HepG2 (cell line): Measurements from ENCODE around the gene BAHD1. TPM values are rescaled to one million over a fixed set of nuclear protein-coding genes. Genes with fewer than 3 reads are reported as not detected.
A peak's percentile ranks its signal among the peaks of the same experiment; 100 is the strongest.

Experiments used
- DNMT3B ChIP-seq: conservative IDR thresholded peaks from 2 replicates; pipeline ENCODE4 v1.6.1; 2016; ENCODE audit warnings: missing biosample characterization, control low read depth
- EZH2 ChIP-seq: conservative IDR thresholded peaks from 2 replicates; pipeline ENCODE4 v1.6.1; 2012; ENCODE audit warnings: mild to moderate bottlenecking, low read depth, low read length, moderate library complexity
- GABPB1 ChIP-seq: IDR thresholded peaks from 2 replicates; pipeline ENCODE4 v1.6.1; 2016; ENCODE audit warnings: mild to moderate bottlenecking, missing genetic modification reagents, moderate library complexity, missing compliant biosample characterization
- HCFC1 ChIP-seq: fragments of 150-350 bp; IDR thresholded peaks from 2 replicates; pipeline ENCODE4 v1.6.1; 2014; ENCODE audit warnings: low read depth, low read length
- HNRNPLL ChIP-seq: fragments of 200-400 bp; formaldehyde crosslinking; IDR thresholded peaks from 2 replicates; pipeline ENCODE4 v1.6.1; 2017; ENCODE audit warnings: mild to moderate bottlenecking, low read depth, low read length; ENCODE audit not compliant: poor library complexity, severe bottlenecking
- KDM2A ChIP-seq: sonication (generic); formaldehyde crosslinking; IDR thresholded peaks from 2 replicates; pipeline ENCODE4 v1.4.0; 2020; ENCODE audit warnings: low read depth, missing genetic modification reagents, borderline replicate concordance
- PAF1 ChIP-seq: IDR thresholded peaks from 2 replicates; pipeline ENCODE4 v1.6.1; 2016; ENCODE audit warnings: missing genetic modification reagents, missing compliant biosample characterization
- STAG1 ChIP-seq: sonication (generic); formaldehyde crosslinking; IDR thresholded peaks from 2 replicates; pipeline ENCODE4 v1.4.0; 2020; ENCODE audit warnings: missing genetic modification reagents
- TEAD3 ChIP-seq: optimal IDR thresholded peaks from 2 replicates; pipeline ENCODE3; 2016; ENCODE audit warnings: borderline replicate concordance
- ZBTB20 ChIP-seq: sonication (generic); formaldehyde crosslinking; IDR thresholded peaks from 2 replicates; pipeline ENCODE4 v1.8.1; 2023; ENCODE audit warnings: missing genetic modification reagents, low read depth, mild to moderate bottlenecking, borderline replicate concordance
- ZFP36 ChIP-seq: fragments of 150-350 bp; IDR thresholded peaks from 2 replicates; pipeline ENCODE4 v1.6.1; 2018; ENCODE audit warnings: borderline replicate concordance, low read length, low read depth; ENCODE audit not compliant: partially characterized antibody
- ZNF17 ChIP-seq: sonication (generic); formaldehyde crosslinking; IDR thresholded peaks from 2 replicates; pipeline ENCODE4 v1.5.0; 2020; ENCODE audit warnings: mild to moderate bottlenecking, missing genetic modification reagents
- ZNF335 ChIP-seq: sonication (generic); formaldehyde crosslinking; IDR thresholded peaks from 2 replicates; pipeline ENCODE4 v1.4.0; 2020; ENCODE audit warnings: missing genetic modification reagents
- ZNF547 ChIP-seq: sonication (generic); formaldehyde crosslinking; IDR thresholded peaks from 2 replicates; pipeline ENCODE4 v1.5.1; 2020; ENCODE audit warnings: mild to moderate bottlenecking, missing genetic modification reagents
- ZNF720 ChIP-seq: sonication (generic); formaldehyde crosslinking; IDR thresholded peaks from 2 replicates; pipeline ENCODE4 v1.4.0; 2020; ENCODE audit warnings: missing genetic modification reagents
- polyA plus RNA-seq, 8 experiments: library from polyadenylated mRNA; depleted of rRNA in 3 of 8; stranded (reverse) in 7 of 8; unstranded in 1 of 8; fragments of >200 nt; fragmentation: Illumina TruSeq in 4 of 8; extraction: Trizol in 4 of 8; gene quantifications; 2 replicates each; pipeline versions ENCODE4 v1.2.1 to v1.2.3, GENCODE V29; 2011 to 2016; ENCODE audit warnings: low read depth in 4 of 8, missing spikeins in 1 of 8, mixed read lengths in 1 of 8; ENCODE audit not compliant: insufficient read depth in 1 of 8
- total RNA-seq, 5 experiments: library from RNA; depleted of rRNA; stranded (reverse); fragments of >200 nt; fragmentation: Illumina TruSeq; extraction: Trizol; gene quantifications; 2 replicates each; pipeline ENCODE4 v1.2.3, GENCODE V29; 2016; ENCODE audit warnings: low read depth in 1 of 5
- TF ChIP-seq, protein P1 (sequence below): IDR thresholded peaks from 2 replicates; pipeline ENCODE4 v1.6.1; 2018; ENCODE audit warnings: missing genetic modification reagents, mild to moderate bottlenecking, missing compliant biosample characterization
- TF ChIP-seq, protein P2 (sequence below), 2 experiments: sonication (generic) in 1 of 2; formaldehyde crosslinking in 1 of 2; IDR thresholded peaks; 2 replicates each; pipeline versions ENCODE4 v1.4.0 to v1.6.1; 2018 to 2020; ENCODE audit warnings: missing genetic modification reagents in 2 of 2, borderline replicate concordance in 1 of 2, low read depth in 1 of 2, mild to moderate bottlenecking in 1 of 2, missing biosample characterization in 1 of 2
- TF ChIP-seq, protein P3 (sequence below): sonication (generic); formaldehyde crosslinking; IDR thresholded peaks from 2 replicates; pipeline ENCODE4 v1.4.0; 2020; ENCODE audit warnings: missing genetic modification reagents
- TF ChIP-seq, protein P4 (sequence below): sonication (generic); formaldehyde crosslinking; IDR thresholded peaks from 2 replicates; pipeline ENCODE4 v1.4.0; 2020; ENCODE audit warnings: mild to moderate bottlenecking, missing genetic modification reagents, borderline replicate concordance

Gene BAHD1
- total and polyA plus RNA-seq, 2 of the 13 experiments (the other 11 are each of a cell fraction or from before 2014, with no cell fraction given), result 3.3 to 8.7 TPM

DNA sequence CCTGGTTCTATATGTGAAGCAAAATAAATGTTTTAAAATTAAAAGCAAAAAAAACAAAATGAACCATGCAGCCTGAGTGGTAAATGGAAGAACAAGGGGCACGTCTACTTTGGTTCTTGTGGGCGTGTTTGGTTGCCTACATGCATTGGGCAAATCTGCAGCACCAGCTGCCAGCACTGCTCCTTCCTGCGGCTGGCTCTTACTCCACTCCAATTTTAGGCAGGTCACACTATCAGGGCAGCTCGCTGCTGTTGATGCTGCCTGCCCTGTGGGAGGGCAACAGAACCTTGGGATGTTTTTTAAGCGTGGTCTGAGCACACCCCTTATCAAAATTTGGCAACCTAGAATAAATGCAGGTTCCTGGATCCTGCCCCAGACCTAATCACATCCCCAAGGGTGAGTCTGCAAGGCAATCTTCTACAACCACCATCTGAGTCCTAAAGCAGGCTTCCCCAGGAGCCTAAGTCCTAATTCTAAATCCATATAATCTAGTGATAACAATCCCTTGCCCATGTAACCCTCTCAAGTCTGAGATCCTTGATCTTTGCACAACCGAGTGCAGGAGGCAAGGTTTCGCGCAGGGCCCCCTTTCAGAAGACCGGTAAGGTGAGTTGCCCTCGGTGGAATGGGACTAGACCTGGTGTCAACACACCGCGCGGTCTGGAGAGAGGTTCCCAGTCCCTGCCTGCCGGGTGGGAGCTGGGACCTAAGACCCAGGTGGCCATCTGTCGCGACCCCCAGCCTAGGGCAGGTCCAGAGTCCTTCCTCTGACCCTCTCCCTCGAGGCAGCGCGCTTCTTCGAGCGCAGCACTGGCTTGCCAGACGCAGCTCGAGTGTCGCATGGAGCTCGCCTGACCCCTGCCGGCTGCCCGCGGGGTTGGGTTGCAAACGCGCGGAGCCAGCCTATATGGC, 19.3 kb upstream of the BAHD1 start (continued):
- TF ChIP-seq, protein P1, sequence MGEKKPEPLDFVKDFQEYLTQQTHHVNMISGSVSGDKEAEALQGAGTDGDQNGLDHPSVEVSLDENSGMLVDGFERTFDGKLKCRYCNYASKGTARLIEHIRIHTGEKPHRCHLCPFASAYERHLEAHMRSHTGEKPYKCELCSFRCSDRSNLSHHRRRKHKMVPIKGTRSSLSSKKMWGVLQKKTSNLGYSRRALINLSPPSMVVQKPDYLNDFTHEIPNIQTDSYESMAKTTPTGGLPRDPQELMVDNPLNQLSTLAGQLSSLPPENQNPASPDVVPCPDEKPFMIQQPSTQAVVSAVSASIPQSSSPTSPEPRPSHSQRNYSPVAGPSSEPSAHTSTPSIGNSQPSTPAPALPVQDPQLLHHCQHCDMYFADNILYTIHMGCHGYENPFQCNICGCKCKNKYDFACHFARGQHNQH (CRISPR knock-in tag), result peak; percentile 57; the same call in 1 of the 2 replicates
- TF ChIP-seq ZNF17 (CRISPR knock-in tag) (no peak), KDM2A (CRISPR knock-in tag) (peak; percentile 99), TEAD3 (CRISPR knock-in tag) (peak; percentile 30), ZFP36 (no peak), HCFC1 (no peak), HNRNPLL (peak; percentile 40), GABPB1 (CRISPR knock-in tag) (peak; percentile 56; the same call in 1 of the 2 replicates), PAF1 (CRISPR knock-in tag) (peak; percentile 50; the same call in 1 of the 2 replicates), EZH2 (no peak), ZBTB20 (CRISPR knock-in tag) (peak; percentile 44; the same call in 1 of the 2 replicates), STAG1 (peak; percentile 95), ZNF547 (CRISPR knock-in tag) (peak; percentile 35; the same call in 1 of the 2 replicates), ZNF335 (CRISPR knock-in tag) (no peak), DNMT3B (CRISPR knock-in tag) (no peak), ZNF720 (CRISPR knock-in tag) (no peak)
- TF ChIP-seq, protein P2, sequence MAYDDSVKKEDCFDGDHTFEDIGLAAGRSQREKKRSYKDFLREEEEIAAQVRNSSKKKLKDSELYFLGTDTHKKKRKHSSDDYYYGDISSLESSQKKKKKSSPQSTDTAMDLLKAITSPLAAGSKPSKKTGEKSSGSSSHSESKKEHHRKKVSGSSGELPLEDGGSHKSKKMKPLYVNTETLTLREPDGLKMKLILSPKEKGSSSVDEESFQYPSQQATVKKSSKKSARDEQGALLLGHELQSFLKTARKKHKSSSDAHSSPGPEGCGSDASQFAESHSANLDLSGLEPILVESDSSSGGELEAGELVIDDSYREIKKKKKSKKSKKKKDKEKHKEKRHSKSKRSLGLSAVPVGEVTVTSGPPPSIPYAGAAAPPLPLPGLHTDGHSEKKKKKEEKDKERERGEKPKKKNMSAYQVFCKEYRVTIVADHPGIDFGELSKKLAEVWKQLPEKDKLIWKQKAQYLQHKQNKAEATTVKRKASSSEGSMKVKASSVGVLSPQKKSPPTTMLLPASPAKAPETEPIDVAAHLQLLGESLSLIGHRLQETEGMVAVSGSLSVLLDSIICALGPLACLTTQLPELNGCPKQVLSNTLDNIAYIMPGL (CRISPR knock-in tag; IDR thresholded peaks at IDR 0.05; ENCODE audit: borderline replicate concordance in 1 of 2, low read depth in 1 of 2), result peak; percentile 59 to 69; a peak in 2 of 4 replicates
- TF ChIP-seq, protein P3, sequence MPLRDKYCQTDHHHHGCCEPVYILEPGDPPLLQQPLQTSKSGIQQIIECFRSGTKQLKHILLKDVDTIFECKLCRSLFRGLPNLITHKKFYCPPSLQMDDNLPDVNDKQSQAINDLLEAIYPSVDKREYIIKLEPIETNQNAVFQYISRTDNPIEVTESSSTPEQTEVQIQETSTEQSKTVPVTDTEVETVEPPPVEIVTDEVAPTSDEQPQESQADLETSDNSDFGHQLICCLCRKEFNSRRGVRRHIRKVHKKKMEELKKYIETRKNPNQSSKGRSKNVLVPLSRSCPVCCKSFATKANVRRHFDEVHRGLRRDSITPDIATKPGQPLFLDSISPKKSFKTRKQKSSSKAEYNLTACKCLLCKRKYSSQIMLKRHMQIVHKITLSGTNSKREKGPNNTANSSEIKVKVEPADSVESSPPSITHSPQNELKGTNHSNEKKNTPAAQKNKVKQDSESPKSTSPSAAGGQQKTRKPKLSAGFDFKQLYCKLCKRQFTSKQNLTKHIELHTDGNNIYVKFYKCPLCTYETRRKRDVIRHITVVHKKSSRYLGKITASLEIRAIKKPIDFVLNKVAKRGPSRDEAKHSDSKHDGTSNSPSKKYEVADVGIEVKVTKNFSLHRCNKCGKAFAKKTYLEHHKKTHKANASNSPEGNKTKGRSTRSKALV, result peak; percentile 73
- TF ChIP-seq, protein P4, sequence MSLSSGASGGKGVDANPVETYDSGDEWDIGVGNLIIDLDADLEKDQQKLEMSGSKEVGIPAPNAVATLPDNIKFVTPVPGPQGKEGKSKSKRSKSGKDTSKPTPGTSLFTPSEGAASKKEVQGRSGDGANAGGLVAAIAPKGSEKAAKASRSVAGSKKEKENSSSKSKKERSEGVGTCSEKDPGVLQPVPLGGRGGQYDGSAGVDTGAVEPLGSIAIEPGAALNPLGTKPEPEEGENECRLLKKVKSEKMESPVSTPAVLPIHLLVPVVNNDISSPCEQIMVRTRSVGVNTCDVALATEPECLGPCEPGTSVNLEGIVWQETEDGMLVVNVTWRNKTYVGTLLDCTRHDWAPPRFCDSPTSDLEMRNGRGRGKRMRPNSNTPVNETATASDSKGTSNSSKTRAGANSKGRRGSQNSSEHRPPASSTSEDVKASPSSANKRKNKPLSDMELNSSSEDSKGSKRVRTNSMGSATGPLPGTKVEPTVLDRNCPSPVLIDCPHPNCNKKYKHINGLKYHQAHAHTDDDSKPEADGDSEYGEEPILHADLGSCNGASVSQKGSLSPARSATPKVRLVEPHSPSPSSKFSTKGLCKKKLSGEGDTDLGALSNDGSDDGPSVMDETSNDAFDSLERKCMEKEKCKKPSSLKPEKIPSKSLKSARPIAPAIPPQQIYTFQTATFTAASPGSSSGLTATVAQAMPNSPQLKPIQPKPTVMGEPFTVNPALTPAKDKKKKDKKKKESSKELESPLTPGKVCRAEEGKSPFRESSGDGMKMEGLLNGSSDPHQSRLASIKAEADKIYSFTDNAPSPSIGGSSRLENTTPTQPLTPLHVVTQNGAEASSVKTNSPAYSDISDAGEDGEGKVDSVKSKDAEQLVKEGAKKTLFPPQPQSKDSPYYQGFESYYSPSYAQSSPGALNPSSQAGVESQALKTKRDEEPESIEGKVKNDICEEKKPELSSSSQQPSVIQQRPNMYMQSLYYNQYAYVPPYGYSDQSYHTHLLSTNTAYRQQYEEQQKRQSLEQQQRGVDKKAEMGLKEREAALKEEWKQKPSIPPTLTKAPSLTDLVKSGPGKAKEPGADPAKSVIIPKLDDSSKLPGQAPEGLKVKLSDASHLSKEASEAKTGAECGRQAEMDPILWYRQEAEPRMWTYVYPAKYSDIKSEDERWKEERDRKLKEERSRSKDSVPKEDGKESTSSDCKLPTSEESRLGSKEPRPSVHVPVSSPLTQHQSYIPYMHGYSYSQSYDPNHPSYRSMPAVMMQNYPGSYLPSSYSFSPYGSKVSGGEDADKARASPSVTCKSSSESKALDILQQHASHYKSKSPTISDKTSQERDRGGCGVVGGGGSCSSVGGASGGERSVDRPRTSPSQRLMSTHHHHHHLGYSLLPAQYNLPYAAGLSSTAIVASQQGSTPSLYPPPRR (CRISPR knock-in tag), result no peak
